Thyroid gland (tissue), 4 donors: Measurements from ENCODE around the gene NSG1. TPM values are rescaled to one million over a fixed set of nuclear protein-coding genes. Genes with fewer than 3 reads are reported as not detected.

Experiments used
- DNase-seq, 2 donors: peaks; one replicate each; pipeline ENCODE4 v3.0.0-alpha.2; 2019
- H3K27ac ChIP-seq, 3 donors: fragments of 200-600 bp; sonication (generic); 1 replicate in 2 of 3; 2 replicates in 1 of 3; pipeline ENCODE4 v1.5.1; 2016 to 2019; ENCODE audit warnings: mild to moderate bottlenecking in 1 of 3, moderate library complexity in 1 of 3
- H3K27me3 ChIP-seq: fragments of 200-600 bp; sonication (generic); one replicate; pipeline ENCODE4 v1.5.1; 2019
- H3K36me3 ChIP-seq, 2 donors: fragments of 200-600 bp; sonication (generic); one replicate each; pipeline ENCODE4 v1.5.1; 2016 to 2019
- H3K4me1 ChIP-seq, 2 donors: fragments of 200-600 bp; sonication (generic); one replicate each; pipeline ENCODE4 v1.5.1; 2017 to 2019
- H3K4me3 ChIP-seq, 3 donors: fragments of 200-600 bp; sonication (generic); replicated peaks in 1 of 3; 1 replicate in 2 of 3; 2 replicates in 1 of 3; pipeline ENCODE4 v1.5.1; 2016; ENCODE audit warnings: mild to moderate bottlenecking in 1 of 3
- H3K9me3 ChIP-seq: fragments of 200-600 bp; sonication (generic); one replicate; pipeline ENCODE4 v1.5.1; 2017
- CTCF ChIP-seq, 6 experiments: fragments of 200-600 bp in 3 of 6; fragments of 450-650 bp in 3 of 6; sonication (generic) in 3 of 6; IDR thresholded peaks; one replicate each; pipeline ENCODE4 v1.5.1; 2016 to 2019; ENCODE audit warnings: antibody characterized with exemption in 6 of 6, mild to moderate bottlenecking in 2 of 6, inconsistent platforms in 1 of 6, moderate library complexity in 1 of 6
- POLR2A ChIP-seq, 2 donors: fragments of 450-650 bp; IDR thresholded peaks; one replicate each; pipeline ENCODE4 v1.6.1; 2017; ENCODE audit warnings: antibody characterized with exemption in 2 of 2, mild to moderate bottlenecking in 2 of 2, moderate library complexity in 1 of 2
- WGBS, 2 donors: methylation state at CpG; one replicate each; pipeline ENCODE4 v1.1.5; 2017; 5-methylcytosine and 5-hydroxymethylcytosine counted together
- intact Hi-C: fragments of 100-400 bp; cut with DNase I; formaldehyde crosslinking; loops from one replicate; pipeline ENCODE4 v1.15.1; 2023
- total RNA-seq, 4 donors: library from RNA; depleted of rRNA; stranded (reverse); fragments of >200 nt; gene quantifications; one replicate each; pipeline ENCODE4 v1.2.3, GENCODE V29; 2016

Gene NSG1
- total RNA-seq, 4 donors from 2014 or later = 0.40 to 0.44 TPM; not detected in 2

- H3K27me3 ChIP-seq = no peaks in the 10 kb centered on the region
- intact Hi-C loops = no loop called here
- H3K4me1 ChIP-seq = no peaks in the 10 kb centered on the region
- H3K4me3 ChIP-seq = no peak overlapping the region
- 34 to 35% methylated on average over 17 to 19 of the region's 26 CpGs for WGBS, 2 donors
- no peak for DNase-seq
- H3K36me3 ChIP-seq = no peaks in the 10 kb centered on the region
- H3K27ac ChIP-seq = no peak overlapping the region
- TF ChIP-seq POLR2A (IDR thresholded peaks at IDR 0.05) = no peak
- no peak for TF ChIP-seq CTCF (IDR thresholded peaks at IDR 0.05)
- H3K9me3 ChIP-seq = no peaks in the 10 kb centered on the region
Observed at GRCh38 chr4:4395849-4396627, 9.1 kb downstream of the NSG1 start.

- Histone ChIP-seq H3K27ac (no peak overlapping the region), H3K4me3 (no peak overlapping the region), H3K9me3 (no peaks in the 10 kb centered on the region), H3K4me1 (no peaks in the 10 kb centered on the region), H3K36me3 (no peaks in the 10 kb centered on the region), H3K27me3 (no peaks in the 10 kb centered on the region)
- TF ChIP-seq POLR2A (IDR thresholded peaks at IDR 0.05) (no peak), CTCF (IDR thresholded peaks at IDR 0.05) (no peak)
- 71 to 76% methylated on average over 18 to 19 of the region's 19 CpGs for WGBS, 2 donors
- intact Hi-C loops = no loop called here
- DNase-seq = no peak
Observed at GRCh38 chr4:4396628-4397440, 9.9 kb downstream of the NSG1 start.

GRCh38 chr4:4397441-4397819, 10.5 kb downstream of the NSG1 start:
- 71 to 82% methylated on average over 8 to 9 of the region's 13 CpGs for WGBS, 2 donors
- no peak overlapping the region for H3K4me3 ChIP-seq
- no peaks in the 10 kb centered on the region for H3K36me3 ChIP-seq
- intact Hi-C loops = no loop called here
- TF ChIP-seq CTCF (IDR thresholded peaks at IDR 0.05) (no peak), POLR2A (IDR thresholded peaks at IDR 0.05) (no peak)
- H3K27ac ChIP-seq = no peak overlapping the region
- no peak for DNase-seq
- no peaks in the 10 kb centered on the region for H3K9me3 ChIP-seq
- H3K4me1 ChIP-seq = no peaks in the 10 kb centered on the region
- H3K27me3 ChIP-seq = no peaks in the 10 kb centered on the region

GRCh38 chr4:4398430-4398829, 11.5 kb downstream of the NSG1 start:
- Histone ChIP-seq H3K27me3 (no peaks in the 10 kb centered on the region), H3K4me3 (no peak overlapping the region), H3K9me3 (no peaks in the 10 kb centered on the region), H3K4me1 (no peaks in the 10 kb centered on the region), H3K27ac (no peak overlapping the region), H3K36me3 (no peaks in the 10 kb centered on the region)
- intact Hi-C loops = no loop called here
- WGBS, 2 donors = 80 to 90% methylated on average over 4 of the region's 4 CpGs
- DNase-seq = no peak
- no peak for TF ChIP-seq POLR2A (IDR thresholded peaks at IDR 0.05)
- TF ChIP-seq CTCF (IDR thresholded peaks at IDR 0.05) = no peak

- DNase-seq = no peak
- TF ChIP-seq POLR2A (IDR thresholded peaks at IDR 0.05) (no peak), CTCF (IDR thresholded peaks at IDR 0.05) (no peak)
- 73 to 85% methylated on average over 6 to 7 of the region's 7 CpGs for WGBS, 2 donors
- H3K9me3 ChIP-seq = no peaks in the 10 kb centered on the region
- H3K36me3 ChIP-seq = no peaks in the 10 kb centered on the region
- no peak overlapping the region for H3K27ac ChIP-seq
- H3K4me3 ChIP-seq = no peak overlapping the region
- H3K4me1 ChIP-seq = no peaks in the 10 kb centered on the region
- no peaks in the 10 kb centered on the region for H3K27me3 ChIP-seq
- intact Hi-C loops = no loop called here
Observed at GRCh38 chr4:4401036-4401435, 14.1 kb downstream of the NSG1 start.
